NCI-H2227 (cell line): ENCODE data around the gene PUS1.

ENCODE experiments used
- DNase-seq: peaks from one replicate; lab custom pipeline; 2025; ENCODE audit not compliant: unreplicated experiment; lab: John Stamatoyannopoulos, UW

Gene PUS1

DNA sequence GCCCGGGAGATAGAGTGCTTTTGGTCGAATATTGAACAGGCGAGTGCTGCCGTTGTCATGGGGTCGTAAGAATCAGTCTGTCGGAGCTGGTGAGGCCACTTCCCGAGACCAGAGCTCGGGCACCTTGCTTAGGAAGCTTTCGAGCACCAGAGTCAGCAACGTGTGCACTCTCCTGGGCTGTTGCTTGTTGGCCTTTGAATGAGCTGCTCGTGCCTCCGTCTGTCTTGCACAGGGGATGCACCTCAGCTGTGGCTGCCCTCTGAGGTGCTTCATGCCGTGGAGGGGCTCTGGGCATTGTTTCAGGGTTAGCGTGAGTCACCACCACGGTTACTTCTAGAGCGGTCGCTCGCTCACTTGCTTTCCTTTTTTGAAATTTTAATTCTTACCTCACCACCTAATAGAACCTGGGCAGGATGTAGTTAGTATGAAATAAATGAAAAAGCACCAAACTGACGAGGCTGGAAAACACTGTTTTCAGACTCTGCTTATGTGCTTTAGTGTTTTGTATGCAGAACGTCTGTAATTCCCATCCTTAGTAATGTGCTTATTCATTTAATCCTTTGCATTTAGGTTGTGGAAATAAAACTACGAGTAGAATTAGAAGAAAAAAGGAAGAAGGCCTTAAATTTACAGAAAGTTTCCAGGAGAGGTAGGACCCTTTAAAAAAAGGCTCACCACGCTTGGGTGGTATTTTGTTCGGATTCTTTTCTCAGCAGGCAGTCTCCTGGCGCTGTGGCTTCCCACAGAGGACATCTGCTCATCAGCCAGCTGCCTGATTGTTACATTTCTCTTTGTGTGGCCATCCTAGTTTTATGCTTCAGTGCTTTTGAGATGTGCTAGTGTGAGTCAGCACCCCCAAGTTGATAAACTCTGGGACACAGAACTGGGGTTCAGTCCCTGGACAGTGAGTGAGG, 61.2 kb downstream of the PUS1 start:
- peak; percentile 24 for DNase-seq

DNA sequence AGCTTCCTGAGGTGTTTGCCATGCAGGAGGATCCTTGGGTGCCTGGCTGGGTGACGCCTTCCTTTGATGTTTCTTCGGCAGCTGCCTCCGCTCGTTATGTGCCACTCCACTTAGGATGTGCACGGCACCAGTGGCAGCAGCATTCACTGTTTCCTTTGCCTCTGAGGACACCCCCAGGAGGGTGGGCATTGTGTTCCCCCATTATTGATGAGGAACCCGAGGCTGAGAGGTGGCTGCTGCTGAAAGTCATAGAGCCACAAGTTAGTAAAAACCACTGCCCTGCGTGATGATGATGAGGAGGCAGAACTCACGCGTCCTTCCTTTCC, 61.9 kb downstream of the PUS1 start:
- no peak for DNase-seq

DNA sequence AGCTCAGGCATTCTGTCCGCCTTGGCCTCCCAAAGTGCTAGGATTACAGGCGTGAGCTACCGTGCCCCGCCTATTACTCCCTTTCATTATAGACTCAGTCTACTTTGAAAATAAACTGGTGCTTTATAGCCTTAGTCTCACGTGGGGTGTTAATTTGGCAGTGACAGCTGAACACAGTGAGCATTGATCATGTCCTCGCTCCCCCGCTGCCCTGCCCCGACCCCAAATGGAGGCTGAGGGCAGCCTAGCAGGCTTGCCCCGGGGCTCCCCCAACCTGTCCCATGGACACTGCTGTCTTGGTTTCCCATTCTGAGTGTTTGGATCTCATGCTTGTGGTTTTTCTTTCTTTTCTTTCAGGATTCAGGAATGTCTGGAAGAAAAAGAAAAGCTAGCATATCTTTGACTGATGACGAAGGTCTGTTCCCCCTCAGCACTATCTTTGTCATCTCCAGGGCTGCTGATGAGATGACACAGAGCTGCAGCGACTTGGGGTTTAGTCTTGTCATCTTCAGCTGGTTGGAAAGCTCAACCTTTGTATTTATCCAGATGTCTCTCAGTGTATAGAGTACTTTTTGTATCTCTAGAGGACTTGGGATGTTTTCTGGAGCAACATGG, 62.8 kb downstream of the PUS1 start:
- no peak for DNase-seq

DNA sequence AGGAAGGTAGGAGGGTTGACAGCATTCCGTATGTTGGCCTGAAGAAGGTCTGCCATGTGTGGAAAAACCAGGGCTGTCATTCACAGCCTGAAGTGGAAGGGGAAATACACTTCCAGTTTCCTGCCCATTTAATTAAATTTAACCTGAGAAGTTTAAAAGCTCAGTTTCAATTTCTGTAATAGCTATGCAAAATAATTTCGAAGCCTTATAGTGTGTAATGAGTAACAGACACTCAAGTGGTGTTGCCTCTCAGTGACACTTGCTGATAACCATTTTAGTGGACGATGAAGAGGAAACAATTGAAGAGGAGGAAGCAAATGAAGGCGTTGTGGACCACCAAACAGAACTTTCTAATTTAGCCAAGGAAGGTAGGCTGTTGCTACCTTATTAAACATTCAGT, 65.5 kb downstream of the PUS1 start:
- DNase-seq = no peak
